ENCODE measurements around the gene ADAMTS18.

GRCh38 chr16:77277571-77277970 is 157.3 kb downstream of the ADAMTS18 start:
- TF ChIP-seq JUND (IDR thresholded peaks at IDR 0.05), result no peak
- no peak for TF ChIP-seq REST (IDR thresholded peaks at IDR 0.05; ENCODE audit: low read depth, low read length)
- no peak for TF ChIP-seq CTCF (IDR thresholded peaks at IDR 0.05)
- no peak for TF ChIP-seq GABPA (IDR thresholded peaks at IDR 0.05; ENCODE audit: low read depth)
- TF ChIP-seq EP300 (IDR thresholded peaks at IDR 0.05; ENCODE audit: borderline replicate concordance in 1 of 2, low read depth in 1 of 2, low read length in 1 of 2), result no peak
